BJ (cell line): ENCODE data around the gene PRDX5. TPM values are rescaled to one million over a fixed set of nuclear protein-coding genes. Genes with fewer than 3 reads are reported as not detected.

Experiments
- CTCF ChIA-PET: fragments of 350-600 bp; formaldehyde crosslinking; extraction: SDS; loops from one replicate; lab custom pipeline; 2021; ENCODE audit warnings: antibody characterized with exemption, inconsistent platforms; lab: Yijun Ruan, JAX
- POLR2A ChIA-PET: fragments of 300-600 bp; sonication (Branson Sonifier 250); formaldehyde crosslinking; extraction: SDS; loops from one replicate; lab custom pipeline; 2021; ENCODE audit warnings: antibody characterized with exemption; lab: Charles Lee
- DNase-seq: peaks from one replicate; pipeline ENCODE4 v3.0.0-alpha.2; 2011; ENCODE audit warnings: low read depth
- H3K27me3 ChIP-seq: 2 replicates; pipeline ENCODE4 v1.6.0; 2011; ENCODE audit warnings: low read length; ENCODE audit not compliant: control insufficient read depth, insufficient read depth
- H3K36me3 ChIP-seq: 2 replicates; pipeline ENCODE4 v1.5.1; 2011; ENCODE audit warnings: low read length; ENCODE audit not compliant: control insufficient read depth, insufficient read depth
- H3K4me3 ChIP-seq: 2 replicates; pipeline ENCODE4 v1.5.1; 2011; ENCODE audit warnings: low read depth, mild to moderate bottlenecking, control low read depth, low read length
- CTCF ChIP-seq: IDR thresholded peaks from 2 replicates; pipeline ENCODE4 v1.5.1; 2011; ENCODE audit warnings: low read depth, mild to moderate bottlenecking, control low read depth, inconsistent platforms, low read length, moderate library complexity; ENCODE audit not compliant: insufficient read depth
- polyA plus RNA-seq: library from polyadenylated mRNA; depleted of rRNA; stranded (reverse); fragments of >200 nt; gene quantifications from 2 replicates; pipeline ENCODE4 v1.2.3, GENCODE V29; 2011

Gene PRDX5
- polyA plus RNA-seq, 1 experiment, result 398 TPM

- POLR2A ChIA-PET, result no interaction called here
- no peak for TF ChIP-seq CTCF
- CTCF ChIA-PET, result interaction anchor here (0.7 kb wide), 2 partner anchors 91 to 425 kb away, joined by 4 read pairs; no protein-coding TSS in a partner anchor
- Histone ChIP-seq H3K4me3 (no peak overlapping the region), H3K27me3 (peaks cover 51% of the 10 kb centered on the region), H3K36me3 (no peaks in the 10 kb centered on the region)
- DNase-seq, result no peak
Measured at GRCh38 chr11:64294774-64295173, 23.1 kb upstream of the PRDX5 start.

GRCh38 chr11:64295760-64296159, 22.2 kb upstream of the PRDX5 start:
- H3K4me3 ChIP-seq, result no peak overlapping the region
- H3K36me3 ChIP-seq, result no peaks in the 10 kb centered on the region
- peaks cover 52% of the 10 kb centered on the region for H3K27me3 ChIP-seq
- no peak for DNase-seq
- TF ChIP-seq CTCF, result no peak
- POLR2A ChIA-PET, result no interaction called here
- CTCF ChIA-PET, result interaction anchor here (0.7 to 1.8 kb wide), 2 partner anchors 9 to 92 kb away, joined by 4 to 8 read pairs; no protein-coding TSS in a partner anchor

GRCh38 chr11:64296236-64296635, 21.7 kb upstream of the PRDX5 start:
- no peak for DNase-seq
- H3K27me3 ChIP-seq, result peaks cover 48% of the 10 kb centered on the region
- ChIA-PET POLR2A (no interaction called here), CTCF (interaction anchor here (1.8 kb wide), 1 partner anchor 8 kb away, joined by 8 read pairs; no protein-coding TSS in a partner anchor)
- no peak overlapping the region for H3K4me3 ChIP-seq
- no peak for TF ChIP-seq CTCF
- no peaks in the 10 kb centered on the region for H3K36me3 ChIP-seq

- peaks cover 45% of the 10 kb centered on the region for H3K27me3 ChIP-seq
Measured at GRCh38 chr11:64296830-64297698, 20.9 kb upstream of the PRDX5 start.

More at GRCh38 chr11:64296830-64297698, 20.9 kb upstream of the PRDX5 start:
- no peak for DNase-seq
- Histone ChIP-seq H3K36me3 (no peaks in the 10 kb centered on the region), H3K4me3 (no peak overlapping the region)
- TF ChIP-seq CTCF, result no peak
- ChIA-PET POLR2A (no interaction called here), CTCF (interaction anchor here (1.8 kb wide), 1 partner anchor 8 kb away, joined by 8 read pairs; no protein-coding TSS in a partner anchor)
